NCI-H82 (cell line): Measurements from ENCODE around the gene OTOA.
"Not testable (repeated sequence)": the region's sequence is repeated elsewhere in the genome, so short reads cannot be mapped to it uniquely, and the experiment has no call there.

ENCODE experiments used
- DNase-seq: peaks from one replicate; lab custom pipeline; 2025; lab: John Stamatoyannopoulos, UW

OTOA gene

GRCh38 chr16:21641916-21642315 is 21.9 kb upstream of the OTOA start:
- no peak for DNase-seq

GRCh38 chr16:21642861-21643260 is 20.9 kb upstream of the OTOA start:
- DNase-seq, result no peak

GRCh38 chr16:21643785-21644184 is 20.0 kb upstream of the OTOA start:
- DNase-seq, result no peak

- DNase-seq, result no peak
Observed at GRCh38 chr16:21644674-21645073, 19.1 kb upstream of the OTOA start.

- no peak for DNase-seq
Observed at GRCh38 chr16:21645261-21645721, 18.5 kb upstream of the OTOA start.

GRCh38 chr16:21646091-21646490 is 17.7 kb upstream of the OTOA start:
- DNase-seq, result no peak

GRCh38 chr16:21646721-21647561 is 16.8 kb upstream of the OTOA start:
- DNase-seq, result no peak

- DNase-seq, result no peak
Observed at GRCh38 chr16:21647562-21648164, 16.1 kb upstream of the OTOA start.

- not testable (repeated sequence) for DNase-seq
Observed at GRCh38 chr16:21649826-21650406, 13.9 kb upstream of the OTOA start.

- no peak for DNase-seq
Observed at GRCh38 chr16:21650521-21650920, 13.2 kb upstream of the OTOA start.

- DNase-seq, result no peak
Observed at GRCh38 chr16:21651515-21651914, 12.3 kb upstream of the OTOA start.

- DNase-seq, result no peak
Observed at GRCh38 chr16:21652453-21652852, 11.3 kb upstream of the OTOA start, which contains the start of gene IGSF6. TSS of gene IGSF6 (minus strand) at chr16:21652608. CDS start at chr16:21652598, 10 bp downstream.

- DNase-seq, result no peak
Observed at GRCh38 chr16:21653571-21653970, 10.2 kb upstream of the OTOA start.

GRCh38 chr16:21654466-21654865 is 9.3 kb upstream of the OTOA start:
- no peak for DNase-seq

GRCh38 chr16:21654881-21655280 is 8.9 kb upstream of the OTOA start:
- no peak for DNase-seq

GRCh38 chr16:21656795-21657768 is 6.7 kb upstream of the OTOA start:
- DNase-seq, result peak; percentile 63

- DNase-seq, result no peak
Observed at GRCh38 chr16:21659124-21659523, 4.6 kb upstream of the OTOA start.

GRCh38 chr16:21664801-21665492 is 1.2 kb downstream of the OTOA start:
- no peak for DNase-seq

- DNase-seq, result no peak
Observed at GRCh38 chr16:21666772-21667171, 3.0 kb downstream of the OTOA start.

GRCh38 chr16:21667575-21667974 is 3.8 kb downstream of the OTOA start:
- no peak for DNase-seq

GRCh38 chr16:21673469-21673868 is 9.7 kb downstream of the OTOA start:
- no peak for DNase-seq
